ENCODE results near the gene MAP2K5. TPM values are rescaled to one million over a fixed set of nuclear protein-coding genes. Genes with fewer than 3 reads are reported as not detected.

The MAP2K5 gene
- total RNA-seq, 1 experiment from 2014 or later = 13.6 TPM

DNA sequence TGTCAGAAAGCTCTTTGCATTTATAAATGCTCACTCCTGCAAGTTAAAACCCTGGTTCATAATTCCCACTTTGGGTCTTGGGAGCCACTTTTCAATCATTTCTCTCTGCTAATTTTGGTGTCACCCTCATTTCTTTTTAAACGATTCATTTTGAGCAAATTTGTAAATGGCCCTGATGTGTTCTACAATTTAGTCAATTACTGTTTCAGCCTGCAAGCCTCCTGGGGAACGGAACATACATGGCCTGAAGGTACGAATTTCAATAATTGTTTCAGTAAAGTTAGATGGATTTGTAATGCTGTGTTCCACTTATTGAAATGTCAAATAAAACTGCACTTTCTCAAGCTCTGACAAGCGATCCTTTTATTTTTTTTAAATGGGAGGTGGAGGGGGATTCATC lies 43.2 kb downstream of the MAP2K5 start:
- CTCF ChIA-PET = no interaction called here
- POLR2A ChIA-PET = no interaction called here
- TF ChIP-seq KAT7 (CRISPR knock-in tag; IDR thresholded peaks at IDR 0.05; ENCODE audit: borderline replicate concordance) (no peak), AFF4 (CRISPR knock-in tag; IDR thresholded peaks at IDR 0.05; ENCODE audit: borderline replicate concordance) (no peak), NR2C2 (CRISPR knock-in tag; IDR thresholded peaks at IDR 0.05) (no peak), ATF1 (CRISPR knock-in tag; IDR thresholded peaks at IDR 0.05) (no peak), NR1H2 (CRISPR knock-in tag; IDR thresholded peaks at IDR 0.05) (no peak), GABPB1 (CRISPR knock-in tag; IDR thresholded peaks at IDR 0.05) (no peak), ETV6 (CRISPR knock-in tag; IDR thresholded peaks at IDR 0.05) (no peak), E2F5 (CRISPR knock-in tag; IDR thresholded peaks at IDR 0.05) (no peak), TCF7 (CRISPR knock-in tag; IDR thresholded peaks at IDR 0.05; ENCODE audit: low read depth) (no peak)
- TF ChIP-seq, protein P1, sequence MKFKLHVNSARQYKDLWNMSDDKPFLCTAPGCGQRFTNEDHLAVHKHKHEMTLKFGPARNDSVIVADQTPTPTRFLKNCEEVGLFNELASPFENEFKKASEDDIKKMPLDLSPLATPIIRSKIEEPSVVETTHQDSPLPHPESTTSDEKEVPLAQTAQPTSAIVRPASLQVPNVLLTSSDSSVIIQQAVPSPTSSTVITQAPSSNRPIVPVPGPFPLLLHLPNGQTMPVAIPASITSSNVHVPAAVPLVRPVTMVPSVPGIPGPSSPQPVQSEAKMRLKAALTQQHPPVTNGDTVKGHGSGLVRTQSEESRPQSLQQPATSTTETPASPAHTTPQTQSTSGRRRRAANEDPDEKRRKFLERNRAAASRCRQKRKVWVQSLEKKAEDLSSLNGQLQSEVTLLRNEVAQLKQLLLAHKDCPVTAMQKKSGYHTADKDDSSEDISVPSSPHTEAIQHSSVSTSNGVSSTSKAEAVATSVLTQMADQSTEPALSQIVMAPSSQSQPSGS (CRISPR knock-in tag; IDR thresholded peaks at IDR 0.05; ENCODE audit: borderline replicate concordance, low read depth) = no peak
- TF ChIP-seq, protein P2, sequence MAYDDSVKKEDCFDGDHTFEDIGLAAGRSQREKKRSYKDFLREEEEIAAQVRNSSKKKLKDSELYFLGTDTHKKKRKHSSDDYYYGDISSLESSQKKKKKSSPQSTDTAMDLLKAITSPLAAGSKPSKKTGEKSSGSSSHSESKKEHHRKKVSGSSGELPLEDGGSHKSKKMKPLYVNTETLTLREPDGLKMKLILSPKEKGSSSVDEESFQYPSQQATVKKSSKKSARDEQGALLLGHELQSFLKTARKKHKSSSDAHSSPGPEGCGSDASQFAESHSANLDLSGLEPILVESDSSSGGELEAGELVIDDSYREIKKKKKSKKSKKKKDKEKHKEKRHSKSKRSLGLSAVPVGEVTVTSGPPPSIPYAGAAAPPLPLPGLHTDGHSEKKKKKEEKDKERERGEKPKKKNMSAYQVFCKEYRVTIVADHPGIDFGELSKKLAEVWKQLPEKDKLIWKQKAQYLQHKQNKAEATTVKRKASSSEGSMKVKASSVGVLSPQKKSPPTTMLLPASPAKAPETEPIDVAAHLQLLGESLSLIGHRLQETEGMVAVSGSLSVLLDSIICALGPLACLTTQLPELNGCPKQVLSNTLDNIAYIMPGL (CRISPR knock-in tag; IDR thresholded peaks at IDR 0.05) = no peak
- Mint-ChIP-seq H3K4me1 (no peaks in the 10 kb centered on the region), H3K36me3 (peaks cover under 1% of the 10 kb centered on the region; the same call in 1 of the 2 replicates), H3K27me3 (ENCODE audit: low read depth) (no peaks in the 10 kb centered on the region), H3K9me3 (no peaks in the 10 kb centered on the region), H3K27ac (no peak overlapping the region), H3K4me3 (no peak overlapping the region)
- ATAC-seq (no peak), DNase-seq (ENCODE audit: low spot score) (no peak)

DNA sequence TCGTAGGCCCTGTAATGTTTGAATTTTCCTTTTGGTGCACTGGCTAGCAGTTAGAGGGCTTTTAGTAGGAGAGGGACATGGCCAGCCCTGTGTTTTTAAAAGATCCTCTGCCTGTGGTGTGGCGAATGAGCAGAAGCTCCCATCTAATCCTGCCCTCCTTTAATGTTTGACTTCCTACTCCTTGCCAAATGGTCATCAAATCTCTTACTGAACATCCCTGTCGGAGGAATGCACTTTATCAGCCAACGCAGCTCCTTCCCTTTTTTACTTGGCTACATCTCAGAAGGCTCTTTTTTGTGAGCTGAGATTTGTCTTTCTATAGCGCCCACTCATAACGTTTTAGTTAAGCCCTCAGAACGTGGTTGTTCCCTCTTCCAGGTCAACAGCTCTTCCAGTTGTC lies 44.8 kb downstream of the MAP2K5 start:
- CTCF ChIA-PET = no interaction called here
- no peaks in the 10 kb centered on the region for H3K9me3 Mint-ChIP-seq
- DNase-seq (ENCODE audit: low spot score) (no peak), ATAC-seq (no peak)
- no peak overlapping the region for H3K27ac Mint-ChIP-seq
- no peaks in the 10 kb centered on the region for H3K27me3 Mint-ChIP-seq (ENCODE audit: low read depth)
- POLR2A ChIA-PET = no interaction called here
- H3K4me3 Mint-ChIP-seq = no peak overlapping the region
- peaks cover 2% of the 10 kb centered on the region; the same call in 1 of the 2 replicates for H3K36me3 Mint-ChIP-seq
- no peaks in the 10 kb centered on the region for H3K4me1 Mint-ChIP-seq
- TF ChIP-seq NR2C2 (CRISPR knock-in tag; IDR thresholded peaks at IDR 0.05) (no peak), MYBL2 (CRISPR knock-in tag; IDR thresholded peaks at IDR 0.05) (no peak), ARID4B (CRISPR knock-in tag; IDR thresholded peaks at IDR 0.05; ENCODE audit: borderline replicate concordance) (no peak), GRHL2 (CRISPR knock-in tag; IDR thresholded peaks at IDR 0.05; ENCODE audit: insufficient replicate concordance, severe bottlenecking) (no peak), TP53 (CRISPR knock-in tag; IDR thresholded peaks at IDR 0.05) (no peak)
- TF ChIP-seq, protein P3, sequence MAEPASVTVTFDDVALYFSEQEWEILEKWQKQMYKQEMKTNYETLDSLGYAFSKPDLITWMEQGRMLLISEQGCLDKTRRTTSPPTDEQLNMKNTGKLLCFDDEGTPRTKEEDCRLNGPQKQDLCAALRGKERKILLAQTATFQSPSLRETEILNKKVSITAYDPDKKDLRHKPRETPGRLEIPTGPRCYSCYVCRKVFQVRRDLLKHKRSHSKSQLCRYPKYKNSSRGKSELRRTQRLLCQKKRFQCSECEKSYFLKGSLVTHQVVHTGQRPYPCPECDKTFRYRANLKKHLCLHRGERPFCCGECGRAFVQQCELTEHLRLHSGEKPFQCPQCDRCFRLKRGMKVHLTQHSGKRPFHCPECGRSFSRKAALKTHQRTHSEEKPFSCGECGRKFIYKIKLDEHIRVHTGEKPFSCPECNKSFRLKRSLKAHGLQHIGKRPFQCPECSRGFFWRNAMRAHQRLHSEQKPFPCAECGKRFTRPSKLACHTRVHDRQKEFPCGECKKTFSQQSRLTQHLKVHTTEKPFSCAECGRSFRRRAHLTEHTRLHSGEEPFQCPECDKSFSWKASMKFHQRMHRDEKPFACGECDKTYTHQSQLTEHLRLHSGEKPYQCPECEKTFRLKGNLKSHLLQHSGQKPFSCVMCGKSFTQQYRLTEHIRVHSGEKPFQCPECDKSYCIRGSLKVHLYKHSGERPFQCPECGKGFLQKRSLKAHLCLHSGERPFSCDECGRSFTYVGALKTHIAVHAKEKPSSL (CRISPR knock-in tag; conservative IDR thresholded peaks at IDR 0.05) = no peak
- TF ChIP-seq, protein P2 (CRISPR knock-in tag; IDR thresholded peaks at IDR 0.05) = no peak
- TF ChIP-seq, protein P1 (CRISPR knock-in tag; IDR thresholded peaks at IDR 0.05; ENCODE audit: borderline replicate concordance, low read depth) = no peak

Measured in WTC11 (cell line).